C4-2B (cell line): ENCODE results near the gene NR4A3.

Experiments used
- H3K27ac ChIP-seq: fragments of 450-650 bp; 2 replicates; pipeline ENCODE4 v1.5.1; 2017
- CTCF ChIP-seq: fragments of 450-650 bp; conservative IDR thresholded peaks from 2 replicates; pipeline ENCODE4 v1.5.1; 2017; ENCODE audit warnings: mild to moderate bottlenecking
- ZFX ChIP-seq: fragments of 450-650 bp; IDR thresholded peaks from 2 replicates; pipeline ENCODE4 v1.6.1; 2017

The NR4A3 gene

DNA sequence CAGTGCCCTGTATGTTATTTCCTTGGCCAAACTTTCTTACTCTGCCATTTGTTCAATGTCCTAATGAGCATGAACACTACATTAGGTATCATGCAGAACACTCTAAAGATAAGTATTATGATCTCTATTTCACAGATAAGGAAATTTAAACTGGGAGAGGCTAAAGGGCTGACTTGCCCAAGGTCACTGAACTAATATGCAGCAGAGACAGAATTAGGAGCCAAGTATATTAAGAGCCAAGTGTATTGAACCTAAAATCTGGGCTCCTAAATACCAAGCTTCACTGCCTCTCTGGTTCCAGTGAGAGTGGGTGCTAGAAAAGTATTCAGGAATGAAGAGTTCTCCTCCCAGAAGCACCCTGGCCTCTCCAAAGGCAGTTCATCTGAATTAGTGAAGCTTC, 13.5 kb downstream of the NR4A3 start:
- no peak overlapping the region for H3K27ac ChIP-seq
- TF ChIP-seq CTCF = no peak
- TF ChIP-seq ZFX = no peak

DNA sequence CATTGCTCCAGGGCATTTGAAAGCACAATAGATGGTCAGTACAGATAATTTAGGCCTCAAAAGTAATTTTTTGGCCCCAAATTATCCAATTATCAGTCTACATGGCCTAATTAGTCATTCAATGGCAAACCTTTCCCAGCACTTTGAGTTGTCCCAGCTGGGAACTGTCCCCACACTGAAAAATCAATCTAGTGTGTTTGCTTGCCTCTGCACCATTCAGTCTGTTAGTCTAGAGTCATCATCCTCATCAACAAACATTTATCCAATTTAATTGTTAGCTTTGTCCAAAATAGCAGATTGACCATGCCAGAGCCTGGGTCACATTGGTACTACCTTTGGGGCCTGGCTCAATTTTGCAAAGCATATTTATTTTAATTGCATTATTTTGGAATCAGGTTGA, 13.9 kb downstream of the NR4A3 start:
- TF ChIP-seq CTCF = no peak
- TF ChIP-seq ZFX = no peak
- H3K27ac ChIP-seq = no peak overlapping the region

GRCh38 chr9:99840072-99840471, 18.4 kb downstream of the NR4A3 start:
- TF ChIP-seq ZFX = no peak
- TF ChIP-seq CTCF = no peak
- no peak overlapping the region for H3K27ac ChIP-seq

DNA sequence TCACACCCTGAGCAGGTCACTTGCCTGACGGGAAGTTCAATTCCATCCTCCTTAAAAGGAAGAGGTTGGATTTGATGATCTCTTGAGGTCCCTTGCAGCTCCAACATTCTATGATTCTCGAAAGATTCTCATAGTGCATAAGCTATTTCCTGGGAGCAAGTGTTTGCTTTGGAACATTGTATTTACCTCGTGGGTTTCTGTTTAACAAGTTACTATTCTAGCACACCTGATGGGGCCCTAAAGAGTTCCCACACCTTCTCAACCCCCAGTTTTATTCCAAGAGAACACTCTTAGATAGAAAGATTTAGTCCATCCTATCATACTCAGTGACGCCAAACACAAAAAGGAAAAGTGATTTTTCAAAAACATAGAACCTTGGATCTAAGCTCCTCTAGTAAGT, 23.4 kb downstream of the NR4A3 start:
- TF ChIP-seq ZFX (no peak), CTCF (no peak)
- H3K27ac ChIP-seq = no peak overlapping the region

- no peak overlapping the region for H3K27ac ChIP-seq
- TF ChIP-seq CTCF = no peak
- TF ChIP-seq ZFX = no peak
Observed at GRCh38 chr9:99848447-99848846, 26.8 kb downstream of the NR4A3 start.

DNA sequence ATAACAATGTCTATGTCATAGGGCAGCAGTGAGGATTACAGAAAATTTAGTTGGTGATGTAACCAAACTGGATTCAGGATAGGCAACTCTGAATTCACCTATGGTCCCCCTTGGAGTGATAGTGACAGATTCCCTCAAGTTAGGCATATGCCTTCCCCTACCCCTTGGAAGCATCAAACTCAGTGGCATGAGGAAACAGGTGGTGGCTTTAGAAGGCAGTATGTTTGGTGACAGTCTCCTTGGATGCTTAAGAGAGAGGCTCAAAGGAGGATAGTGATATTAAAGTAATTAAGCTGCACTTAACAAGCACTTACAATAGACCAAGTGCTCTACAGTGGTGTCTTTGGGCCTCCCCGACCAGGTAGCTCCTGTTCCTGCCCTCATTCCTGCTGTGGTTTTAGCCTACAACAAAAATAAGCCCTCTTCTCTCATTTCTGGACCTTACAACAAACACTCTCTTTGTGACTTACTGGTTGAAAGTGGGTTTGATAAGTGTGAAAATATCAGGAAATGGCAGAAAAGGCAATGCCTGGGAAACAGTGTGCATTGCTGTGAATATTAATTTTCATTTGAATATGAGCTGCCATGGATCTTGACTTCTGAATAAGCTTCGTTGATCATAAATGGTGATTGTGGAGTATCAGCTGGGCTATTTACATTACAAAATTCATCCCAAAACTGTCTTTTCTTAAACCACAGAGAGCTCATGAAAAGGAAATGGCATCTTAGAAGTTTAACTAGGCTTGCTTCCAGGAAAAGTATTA, 29.2 kb downstream of the NR4A3 start:
- TF ChIP-seq CTCF = no peak
- TF ChIP-seq ZFX = no peak
- H3K27ac ChIP-seq = no peak overlapping the region

DNA sequence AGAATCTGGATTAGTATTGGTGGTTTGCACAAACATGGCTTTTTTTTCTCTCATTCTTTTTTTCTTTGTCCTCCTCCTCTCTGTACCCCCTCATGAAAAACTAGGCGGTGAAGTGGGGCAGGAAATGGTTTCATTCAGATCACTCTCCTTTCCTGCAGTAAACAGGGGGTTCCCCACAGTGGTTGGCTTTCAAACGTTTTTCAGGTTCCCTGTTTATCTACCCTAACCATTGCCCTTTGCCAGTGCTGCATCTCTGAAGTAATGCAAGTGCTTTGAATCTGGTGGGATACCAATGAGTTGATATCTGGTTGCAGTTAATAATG, 29.8 kb downstream of the NR4A3 start:
- TF ChIP-seq CTCF (no peak), ZFX (no peak)

More for the DNA sequence above, 29.8 kb downstream of the NR4A3 start:
- H3K27ac ChIP-seq = no peak overlapping the region
